WTC11 (cell line): Measurements from ENCODE around the gene CCNB1.

Experiments
- ATF6 ChIP-seq: sonication (generic); formaldehyde crosslinking; IDR thresholded peaks from 2 replicates; pipeline ENCODE4 v1.8.1; 2023; ENCODE audit warnings: mild to moderate bottlenecking, missing genetic modification reagents
- ESRRA ChIP-seq: sonication (generic); formaldehyde crosslinking; IDR thresholded peaks from 2 replicates; pipeline ENCODE4 v1.8.1; 2022; ENCODE audit warnings: mild to moderate bottlenecking, missing genetic modification reagents, borderline replicate concordance
- MAX ChIP-seq: sonication (generic); formaldehyde crosslinking; IDR thresholded peaks from 2 replicates; pipeline ENCODE4 v1.8.0; 2022; ENCODE audit warnings: mild to moderate bottlenecking, missing genetic modification reagents
- TEAD4 ChIP-seq: sonication (generic); formaldehyde crosslinking; IDR thresholded peaks from 2 replicates; pipeline ENCODE4 v1.8.0; 2022; ENCODE audit warnings: mild to moderate bottlenecking, missing genetic modification reagents
- TP53 ChIP-seq: sonication (generic); formaldehyde crosslinking; IDR thresholded peaks from 2 replicates; pipeline ENCODE4 v1.8.1; 2023; ENCODE audit warnings: mild to moderate bottlenecking, missing genetic modification reagents
- TF ChIP-seq, protein P1 (sequence below): fragments of 200-600 bp; IDR thresholded peaks from 2 replicates; pipeline ENCODE4 v1.8.0; 2022; ENCODE audit warnings: antibody characterized with exemption
- TF ChIP-seq, protein P2 (sequence below): sonication (generic); formaldehyde crosslinking; IDR thresholded peaks from 2 replicates; pipeline ENCODE4 v1.8.1; 2023; ENCODE audit warnings: mild to moderate bottlenecking, missing genetic modification reagents, borderline replicate concordance

GRCh38 chr5:69219939-69220338 is 53.0 kb downstream of the CCNB1 start:
- TF ChIP-seq TEAD4 (no peak), ESRRA (CRISPR knock-in tag) (no peak), MAX (no peak), TP53 (CRISPR knock-in tag) (no peak), ATF6 (CRISPR knock-in tag) (no peak)
- TF ChIP-seq, protein P1, sequence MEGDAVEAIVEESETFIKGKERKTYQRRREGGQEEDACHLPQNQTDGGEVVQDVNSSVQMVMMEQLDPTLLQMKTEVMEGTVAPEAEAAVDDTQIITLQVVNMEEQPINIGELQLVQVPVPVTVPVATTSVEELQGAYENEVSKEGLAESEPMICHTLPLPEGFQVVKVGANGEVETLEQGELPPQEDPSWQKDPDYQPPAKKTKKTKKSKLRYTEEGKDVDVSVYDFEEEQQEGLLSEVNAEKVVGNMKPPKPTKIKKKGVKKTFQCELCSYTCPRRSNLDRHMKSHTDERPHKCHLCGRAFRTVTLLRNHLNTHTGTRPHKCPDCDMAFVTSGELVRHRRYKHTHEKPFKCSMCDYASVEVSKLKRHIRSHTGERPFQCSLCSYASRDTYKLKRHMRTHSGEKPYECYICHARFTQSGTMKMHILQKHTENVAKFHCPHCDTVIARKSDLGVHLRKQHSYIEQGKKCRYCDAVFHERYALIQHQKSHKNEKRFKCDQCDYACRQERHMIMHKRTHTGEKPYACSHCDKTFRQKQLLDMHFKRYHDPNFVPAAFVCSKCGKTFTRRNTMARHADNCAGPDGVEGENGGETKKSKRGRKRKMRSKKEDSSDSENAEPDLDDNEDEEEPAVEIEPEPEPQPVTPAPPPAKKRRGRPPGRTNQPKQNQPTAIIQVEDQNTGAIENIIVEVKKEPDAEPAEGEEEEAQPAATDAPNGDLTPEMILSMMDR: no peak
- TF ChIP-seq, protein P2, sequence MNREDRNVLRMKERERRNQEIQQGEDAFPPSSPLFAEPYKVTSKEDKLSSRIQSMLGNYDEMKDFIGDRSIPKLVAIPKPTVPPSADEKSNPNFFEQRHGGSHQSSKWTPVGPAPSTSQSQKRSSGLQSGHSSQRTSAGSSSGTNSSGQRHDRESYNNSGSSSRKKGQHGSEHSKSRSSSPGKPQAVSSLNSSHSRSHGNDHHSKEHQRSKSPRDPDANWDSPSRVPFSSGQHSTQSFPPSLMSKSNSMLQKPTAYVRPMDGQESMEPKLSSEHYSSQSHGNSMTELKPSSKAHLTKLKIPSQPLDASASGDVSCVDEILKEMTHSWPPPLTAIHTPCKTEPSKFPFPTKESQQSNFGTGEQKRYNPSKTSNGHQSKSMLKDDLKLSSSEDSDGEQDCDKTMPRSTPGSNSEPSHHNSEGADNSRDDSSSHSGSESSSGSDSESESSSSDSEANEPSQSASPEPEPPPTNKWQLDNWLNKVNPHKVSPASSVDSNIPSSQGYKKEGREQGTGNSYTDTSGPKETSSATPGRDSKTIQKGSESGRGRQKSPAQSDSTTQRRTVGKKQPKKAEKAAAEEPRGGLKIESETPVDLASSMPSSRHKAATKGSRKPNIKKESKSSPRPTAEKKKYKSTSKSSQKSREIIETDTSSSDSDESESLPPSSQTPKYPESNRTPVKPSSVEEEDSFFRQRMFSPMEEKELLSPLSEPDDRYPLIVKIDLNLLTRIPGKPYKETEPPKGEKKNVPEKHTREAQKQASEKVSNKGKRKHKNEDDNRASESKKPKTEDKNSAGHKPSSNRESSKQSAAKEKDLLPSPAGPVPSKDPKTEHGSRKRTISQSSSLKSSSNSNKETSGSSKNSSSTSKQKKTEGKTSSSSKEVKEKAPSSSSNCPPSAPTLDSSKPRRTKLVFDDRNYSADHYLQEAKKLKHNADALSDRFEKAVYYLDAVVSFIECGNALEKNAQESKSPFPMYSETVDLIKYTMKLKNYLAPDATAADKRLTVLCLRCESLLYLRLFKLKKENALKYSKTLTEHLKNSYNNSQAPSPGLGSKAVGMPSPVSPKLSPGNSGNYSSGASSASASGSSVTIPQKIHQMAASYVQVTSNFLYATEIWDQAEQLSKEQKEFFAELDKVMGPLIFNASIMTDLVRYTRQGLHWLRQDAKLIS (CRISPR knock-in tag): no peak
